Thyroid gland (tissue), 4 donors: ENCODE measurements around the gene SYS1.

Experiments used
- POLR2A ChIP-seq, 2 donors: fragments of 450-650 bp; IDR thresholded peaks; one replicate each; pipeline ENCODE4 v1.6.1; 2017; ENCODE audit warnings: antibody characterized with exemption in 2 of 2, mild to moderate bottlenecking in 2 of 2, moderate library complexity in 1 of 2
- TF ChIP-seq, protein P1 (sequence below), 6 experiments: fragments of 200-600 bp in 3 of 6; fragments of 450-650 bp in 3 of 6; sonication (generic) in 3 of 6; IDR thresholded peaks; one replicate each; pipeline ENCODE4 v1.5.1; 2016 to 2019; ENCODE audit warnings: antibody characterized with exemption in 6 of 6, mild to moderate bottlenecking in 2 of 6, inconsistent platforms in 1 of 6, moderate library complexity in 1 of 6

DNA sequence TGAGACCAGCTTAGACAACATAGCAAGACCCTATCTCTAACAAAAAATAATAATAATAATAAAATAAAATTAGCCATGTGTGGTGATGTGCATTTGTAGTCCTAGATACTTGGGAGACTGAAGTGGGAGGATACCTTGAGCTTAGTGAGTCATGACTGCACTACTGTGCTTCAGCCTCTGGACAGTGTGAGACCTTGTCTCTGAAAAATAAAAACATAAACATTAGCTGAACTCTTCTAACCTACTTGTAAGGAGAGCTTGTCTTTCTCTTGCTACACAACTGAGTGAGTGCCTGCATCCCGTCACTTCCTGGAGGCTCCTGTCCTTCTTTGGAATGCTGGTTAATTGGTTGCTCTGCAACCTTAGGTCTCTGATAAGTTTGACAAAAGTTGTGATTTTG, 40.0 kb downstream of the SYS1 start:
- no peak for TF ChIP-seq POLR2A (IDR thresholded peaks at IDR 0.05)
- TF ChIP-seq, protein P1, sequence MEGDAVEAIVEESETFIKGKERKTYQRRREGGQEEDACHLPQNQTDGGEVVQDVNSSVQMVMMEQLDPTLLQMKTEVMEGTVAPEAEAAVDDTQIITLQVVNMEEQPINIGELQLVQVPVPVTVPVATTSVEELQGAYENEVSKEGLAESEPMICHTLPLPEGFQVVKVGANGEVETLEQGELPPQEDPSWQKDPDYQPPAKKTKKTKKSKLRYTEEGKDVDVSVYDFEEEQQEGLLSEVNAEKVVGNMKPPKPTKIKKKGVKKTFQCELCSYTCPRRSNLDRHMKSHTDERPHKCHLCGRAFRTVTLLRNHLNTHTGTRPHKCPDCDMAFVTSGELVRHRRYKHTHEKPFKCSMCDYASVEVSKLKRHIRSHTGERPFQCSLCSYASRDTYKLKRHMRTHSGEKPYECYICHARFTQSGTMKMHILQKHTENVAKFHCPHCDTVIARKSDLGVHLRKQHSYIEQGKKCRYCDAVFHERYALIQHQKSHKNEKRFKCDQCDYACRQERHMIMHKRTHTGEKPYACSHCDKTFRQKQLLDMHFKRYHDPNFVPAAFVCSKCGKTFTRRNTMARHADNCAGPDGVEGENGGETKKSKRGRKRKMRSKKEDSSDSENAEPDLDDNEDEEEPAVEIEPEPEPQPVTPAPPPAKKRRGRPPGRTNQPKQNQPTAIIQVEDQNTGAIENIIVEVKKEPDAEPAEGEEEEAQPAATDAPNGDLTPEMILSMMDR (IDR thresholded peaks at IDR 0.05) = no peak
